ENCODE data around the gene MRPS5.

MRPS5 gene

GRCh38 chr2:95058466-95058988 lies 63.1 kb downstream of the MRPS5 start:
- Mint-ChIP-seq H3K27me3 (no peaks in the 10 kb centered on the region), H3K9me3 (no peaks in the 10 kb centered on the region), H3K4me3 (no peak overlapping the region), H3K4me1 (peaks cover 78% of the 10 kb centered on the region), H3K27ac (peak overlapping the region in 1 of 2 donors; percentile 28)
- DNase-seq: no peak
- no peak for ATAC-seq

GRCh38 chr2:95057535-95058370 lies 63.9 kb downstream of the MRPS5 start:
- no peaks in the 10 kb centered on the region for H3K27me3 Mint-ChIP-seq
- H3K4me1 Mint-ChIP-seq: peaks cover 78% of the 10 kb centered on the region
- no peaks in the 10 kb centered on the region for H3K9me3 Mint-ChIP-seq
- H3K4me3 Mint-ChIP-seq: peak overlapping the region in 1 of 2 donors; percentile 31
- peak overlapping the region in 1 of 2 donors; percentile 28 for H3K27ac Mint-ChIP-seq
- no peak for ATAC-seq
- no peak for DNase-seq

- Mint-ChIP-seq H3K4me3 (no peak overlapping the region), H3K27ac (peak overlapping the region in 1 of 2 donors; percentile 90), H3K4me1 (peaks cover 78% of the 10 kb centered on the region), H3K27me3 (no peaks in the 10 kb centered on the region), H3K9me3 (no peaks in the 10 kb centered on the region)
- ATAC-seq (no peak), DNase-seq (no peak)
Observed at GRCh38 chr2:95056461-95057459, 64.8 kb downstream of the MRPS5 start.

GRCh38 chr2:95056044-95056443 lies 65.6 kb downstream of the MRPS5 start:
- Mint-ChIP-seq H3K4me1 (peaks cover 78% of the 10 kb centered on the region), H3K4me3 (peak overlapping the region; percentile 12 to 55), H3K27me3 (no peaks in the 10 kb centered on the region), H3K9me3 (no peaks in the 10 kb centered on the region), H3K27ac (no peak overlapping the region)
- ATAC-seq (peak; percentile 21), DNase-seq (no peak)

GRCh38 chr2:95055262-95055661 lies 66.3 kb downstream of the MRPS5 start:
- no peak for ATAC-seq
- peaks cover 81% of the 10 kb centered on the region for H3K4me1 Mint-ChIP-seq
- peak overlapping the region; percentile 65 to 72 for H3K27ac Mint-ChIP-seq
- no peaks in the 10 kb centered on the region for H3K27me3 Mint-ChIP-seq
- H3K4me3 Mint-ChIP-seq: peak overlapping the region; percentile 28 to 55
- DNase-seq: no peak
- H3K9me3 Mint-ChIP-seq: no peaks in the 10 kb centered on the region

GRCh38 chr2:95054016-95054415 lies 67.6 kb downstream of the MRPS5 start:
- no peak for DNase-seq

GRCh38 chr2:95053543-95053942 lies 68.1 kb downstream of the MRPS5 start:
- peaks cover 97% of the 10 kb centered on the region for H3K4me1 Mint-ChIP-seq
- H3K9me3 Mint-ChIP-seq: no peaks in the 10 kb centered on the region
- H3K4me3 Mint-ChIP-seq: peak overlapping the region; percentile 56 to 65
- ATAC-seq (no peak), DNase-seq (peak in 1 of 2 donors; percentile 46)
- no peaks in the 10 kb centered on the region for H3K27me3 Mint-ChIP-seq
- H3K27ac Mint-ChIP-seq: peak overlapping the region in 1 of 2 donors; percentile 78

More at GRCh38 chr2:95054016-95054415, 67.6 kb downstream of the MRPS5 start:
- ATAC-seq: no peak
- Mint-ChIP-seq H3K4me1 (peaks cover 93% of the 10 kb centered on the region), H3K27me3 (no peaks in the 10 kb centered on the region), H3K9me3 (no peaks in the 10 kb centered on the region), H3K4me3 (peak overlapping the region; percentile 34 to 37), H3K27ac (peak overlapping the region; percentile 48 to 74)

- Mint-ChIP-seq H3K27me3 (no peaks in the 10 kb centered on the region), H3K4me3 (peak overlapping the region in 1 of 2 donors; percentile 21), H3K4me1 (peaks cover 97% of the 10 kb centered on the region), H3K27ac (no peak overlapping the region), H3K9me3 (no peaks in the 10 kb centered on the region)
- DNase-seq (no peak), ATAC-seq (no peak)
Observed at GRCh38 chr2:95052804-95053479, 68.7 kb downstream of the MRPS5 start.

GRCh38 chr2:95052307-95052706 lies 69.3 kb downstream of the MRPS5 start:
- no peaks in the 10 kb centered on the region for H3K27me3 Mint-ChIP-seq
- no peak overlapping the region for H3K4me3 Mint-ChIP-seq
- H3K27ac Mint-ChIP-seq: peak overlapping the region in 1 of 2 donors; percentile 19
- ATAC-seq (no peak), DNase-seq (no peak)
- H3K4me1 Mint-ChIP-seq: peaks cover 99% of the 10 kb centered on the region
- H3K9me3 Mint-ChIP-seq: no peaks in the 10 kb centered on the region

- Mint-ChIP-seq H3K27ac (peak overlapping the region; percentile 43 to 87), H3K9me3 (no peaks in the 10 kb centered on the region), H3K4me1 (peaks cover 100% of the 10 kb centered on the region), H3K4me3 (peak overlapping the region in 1 of 2 donors; percentile 75), H3K27me3 (no peaks in the 10 kb centered on the region)
- ATAC-seq (peak; percentile 30), DNase-seq (no peak)
Observed at GRCh38 chr2:95051626-95052025, 70.0 kb downstream of the MRPS5 start.

- Mint-ChIP-seq H3K27ac (peak overlapping the region; percentile 79 to 87), H3K27me3 (no peaks in the 10 kb centered on the region), H3K4me3 (peak overlapping the region; percentile 75 to 76), H3K4me1 (peaks cover 100% of the 10 kb centered on the region), H3K9me3 (no peaks in the 10 kb centered on the region)
- ATAC-seq (peak; percentile 65), DNase-seq (peak in 1 of 2 donors; percentile 59)
Observed at GRCh38 chr2:95050385-95051300, 71.0 kb downstream of the MRPS5 start.

- Mint-ChIP-seq H3K4me1 (peaks cover 99% of the 10 kb centered on the region), H3K27me3 (no peaks in the 10 kb centered on the region), H3K27ac (peak overlapping the region in 1 of 2 donors; percentile 87), H3K9me3 (no peaks in the 10 kb centered on the region), H3K4me3 (peak overlapping the region; percentile 75 to 76)
- ATAC-seq (peak; percentile 0), DNase-seq (no peak)
Observed at GRCh38 chr2:95049961-95050360, 71.6 kb downstream of the MRPS5 start.

- Mint-ChIP-seq H3K9me3 (no peaks in the 10 kb centered on the region), H3K4me3 (peak overlapping the region; percentile 75 to 76), H3K27ac (peak overlapping the region in 1 of 2 donors; percentile 87), H3K4me1 (peaks cover 98% of the 10 kb centered on the region), H3K27me3 (no peaks in the 10 kb centered on the region)
- ATAC-seq (no peak), DNase-seq (no peak)
Observed at GRCh38 chr2:95049683-95049955, 72.0 kb downstream of the MRPS5 start.
